Liver (tissue), 3 donors: Measurements from ENCODE around the gene GDF2.

Experiments
- EGR1 ChIP-seq, 2 donors: IDR thresholded peaks; 2 replicates each; pipeline ENCODE4 v1.6.1; 2016 to 2018; ENCODE audit warnings: antibody characterized with exemption in 2 of 2, low read depth in 2 of 2
- GABPA ChIP-seq, 2 donors: IDR thresholded peaks in 1 of 2; conservative IDR thresholded peaks in 1 of 2; 2 replicates each; pipeline ENCODE4 v1.6.1; 2016; ENCODE audit warnings: antibody characterized with exemption in 2 of 2, mild to moderate bottlenecking in 1 of 2, moderate library complexity in 1 of 2
- HNF4A ChIP-seq, 2 donors: conservative IDR thresholded peaks; 2 replicates each; pipeline ENCODE4 v1.6.1; 2016; ENCODE audit warnings: antibody characterized with exemption in 2 of 2, mild to moderate bottlenecking in 2 of 2
- JUND ChIP-seq, 2 donors: IDR thresholded peaks; 2 replicates each; pipeline ENCODE4 v1.6.1; 2016; ENCODE audit warnings: antibody characterized with exemption in 2 of 2
- RAD21 ChIP-seq, 2 donors: IDR thresholded peaks; 2 replicates each; pipeline ENCODE4 v1.6.1; 2016; ENCODE audit warnings: antibody characterized with exemption in 2 of 2, mild to moderate bottlenecking in 2 of 2
- RXRA ChIP-seq, 2 donors: IDR thresholded peaks; 2 replicates each; pipeline ENCODE4 v1.6.1; 2017 to 2018; ENCODE audit warnings: antibody characterized with exemption in 2 of 2, mild to moderate bottlenecking in 1 of 2
- SP1 ChIP-seq: IDR thresholded peaks from 2 replicates; pipeline ENCODE4 v1.6.1; 2018; ENCODE audit warnings: antibody characterized with exemption, mild to moderate bottlenecking
- TAF1 ChIP-seq: conservative IDR thresholded peaks from 2 replicates; pipeline ENCODE4 v1.6.1; 2016; ENCODE audit warnings: antibody characterized with exemption, mild to moderate bottlenecking
- YY1 ChIP-seq: IDR thresholded peaks from 2 replicates; pipeline ENCODE4 v1.6.1; 2016; ENCODE audit warnings: antibody characterized with exemption, mild to moderate bottlenecking
- TF ChIP-seq, protein P1 (sequence below): fragments of 150-350 bp; IDR thresholded peaks from 2 replicates; pipeline ENCODE4 v1.5.1; 2017; ENCODE audit warnings: improper control_type of control experiment, low read depth, low read length; ENCODE audit not compliant: missing input control
- TF ChIP-seq, protein P2 (sequence below): IDR thresholded peaks from 2 replicates; pipeline ENCODE4 v1.6.1; 2016; ENCODE audit warnings: antibody characterized with exemption
- TF ChIP-seq, protein P3 (sequence below): IDR thresholded peaks from 2 replicates; pipeline ENCODE4 v1.6.1; 2016; ENCODE audit warnings: antibody characterized with exemption
- TF ChIP-seq, protein P4 (sequence below): IDR thresholded peaks from 2 replicates; pipeline ENCODE4 v1.6.1; 2016; ENCODE audit warnings: antibody characterized with exemption, mild to moderate bottlenecking
- TF ChIP-seq, protein P5 (sequence below): IDR thresholded peaks from 2 replicates; pipeline ENCODE4 v1.6.1; 2016; ENCODE audit warnings: antibody characterized with exemption
- donor health status: healthy.
- donor health status: healthy.

DNA sequence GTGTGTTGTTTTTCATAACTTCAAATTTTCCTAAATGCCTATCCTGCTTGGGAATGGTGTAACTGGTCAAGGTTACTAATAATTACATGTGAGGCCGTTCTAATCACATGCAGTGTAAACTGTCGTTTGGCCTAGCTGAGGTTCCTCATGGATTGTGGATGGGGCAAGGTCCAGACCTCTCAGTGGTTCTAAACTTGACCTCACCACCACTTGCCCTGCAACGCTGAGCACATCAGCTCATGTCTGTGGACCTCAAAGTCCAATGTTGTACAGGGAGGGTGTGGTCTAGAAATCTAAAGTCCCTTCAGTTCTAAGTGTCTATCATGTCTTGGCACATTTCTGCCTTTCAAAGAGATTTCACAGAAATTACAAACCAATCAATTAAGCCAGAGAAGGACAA, 41.5 kb downstream of the GDF2 start:
- TF ChIP-seq, protein P1, sequence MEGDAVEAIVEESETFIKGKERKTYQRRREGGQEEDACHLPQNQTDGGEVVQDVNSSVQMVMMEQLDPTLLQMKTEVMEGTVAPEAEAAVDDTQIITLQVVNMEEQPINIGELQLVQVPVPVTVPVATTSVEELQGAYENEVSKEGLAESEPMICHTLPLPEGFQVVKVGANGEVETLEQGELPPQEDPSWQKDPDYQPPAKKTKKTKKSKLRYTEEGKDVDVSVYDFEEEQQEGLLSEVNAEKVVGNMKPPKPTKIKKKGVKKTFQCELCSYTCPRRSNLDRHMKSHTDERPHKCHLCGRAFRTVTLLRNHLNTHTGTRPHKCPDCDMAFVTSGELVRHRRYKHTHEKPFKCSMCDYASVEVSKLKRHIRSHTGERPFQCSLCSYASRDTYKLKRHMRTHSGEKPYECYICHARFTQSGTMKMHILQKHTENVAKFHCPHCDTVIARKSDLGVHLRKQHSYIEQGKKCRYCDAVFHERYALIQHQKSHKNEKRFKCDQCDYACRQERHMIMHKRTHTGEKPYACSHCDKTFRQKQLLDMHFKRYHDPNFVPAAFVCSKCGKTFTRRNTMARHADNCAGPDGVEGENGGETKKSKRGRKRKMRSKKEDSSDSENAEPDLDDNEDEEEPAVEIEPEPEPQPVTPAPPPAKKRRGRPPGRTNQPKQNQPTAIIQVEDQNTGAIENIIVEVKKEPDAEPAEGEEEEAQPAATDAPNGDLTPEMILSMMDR: no peak
- TF ChIP-seq EGR1 (IDR thresholded peaks at IDR 0.05; ENCODE audit: low read depth in 2 of 2) (no peak), JUND (IDR thresholded peaks at IDR 0.05) (no peak), HNF4A (conservative IDR thresholded peaks at IDR 0.05) (peak; percentile 45 to 63), RAD21 (IDR thresholded peaks at IDR 0.05) (no peak), GABPA (IDR thresholded peaks at IDR 0.05 in 1 of 2, conservative IDR thresholded peaks at IDR 0.05 in 1 of 2) (no peak), YY1 (no peak), SP1 (no peak), TAF1 (no peak), RXRA (IDR thresholded peaks at IDR 0.05) (no peak)
- TF ChIP-seq, protein P2, sequence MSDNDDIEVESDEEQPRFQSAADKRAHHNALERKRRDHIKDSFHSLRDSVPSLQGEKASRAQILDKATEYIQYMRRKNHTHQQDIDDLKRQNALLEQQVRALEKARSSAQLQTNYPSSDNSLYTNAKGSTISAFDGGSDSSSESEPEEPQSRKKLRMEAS: no peak
- TF ChIP-seq, protein P3, sequence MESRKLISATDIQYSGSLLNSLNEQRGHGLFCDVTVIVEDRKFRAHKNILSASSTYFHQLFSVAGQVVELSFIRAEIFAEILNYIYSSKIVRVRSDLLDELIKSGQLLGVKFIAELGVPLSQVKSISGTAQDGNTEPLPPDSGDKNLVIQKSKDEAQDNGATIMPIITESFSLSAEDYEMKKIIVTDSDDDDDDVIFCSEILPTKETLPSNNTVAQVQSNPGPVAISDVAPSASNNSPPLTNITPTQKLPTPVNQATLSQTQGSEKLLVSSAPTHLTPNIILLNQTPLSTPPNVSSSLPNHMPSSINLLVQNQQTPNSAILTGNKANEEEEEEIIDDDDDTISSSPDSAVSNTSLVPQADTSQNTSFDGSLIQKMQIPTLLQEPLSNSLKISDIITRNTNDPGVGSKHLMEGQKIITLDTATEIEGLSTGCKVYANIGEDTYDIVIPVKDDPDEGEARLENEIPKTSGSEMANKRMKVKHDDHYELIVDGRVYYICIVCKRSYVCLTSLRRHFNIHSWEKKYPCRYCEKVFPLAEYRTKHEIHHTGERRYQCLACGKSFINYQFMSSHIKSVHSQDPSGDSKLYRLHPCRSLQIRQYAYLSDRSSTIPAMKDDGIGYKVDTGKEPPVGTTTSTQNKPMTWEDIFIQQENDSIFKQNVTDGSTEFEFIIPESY: no peak
- TF ChIP-seq, protein P4, sequence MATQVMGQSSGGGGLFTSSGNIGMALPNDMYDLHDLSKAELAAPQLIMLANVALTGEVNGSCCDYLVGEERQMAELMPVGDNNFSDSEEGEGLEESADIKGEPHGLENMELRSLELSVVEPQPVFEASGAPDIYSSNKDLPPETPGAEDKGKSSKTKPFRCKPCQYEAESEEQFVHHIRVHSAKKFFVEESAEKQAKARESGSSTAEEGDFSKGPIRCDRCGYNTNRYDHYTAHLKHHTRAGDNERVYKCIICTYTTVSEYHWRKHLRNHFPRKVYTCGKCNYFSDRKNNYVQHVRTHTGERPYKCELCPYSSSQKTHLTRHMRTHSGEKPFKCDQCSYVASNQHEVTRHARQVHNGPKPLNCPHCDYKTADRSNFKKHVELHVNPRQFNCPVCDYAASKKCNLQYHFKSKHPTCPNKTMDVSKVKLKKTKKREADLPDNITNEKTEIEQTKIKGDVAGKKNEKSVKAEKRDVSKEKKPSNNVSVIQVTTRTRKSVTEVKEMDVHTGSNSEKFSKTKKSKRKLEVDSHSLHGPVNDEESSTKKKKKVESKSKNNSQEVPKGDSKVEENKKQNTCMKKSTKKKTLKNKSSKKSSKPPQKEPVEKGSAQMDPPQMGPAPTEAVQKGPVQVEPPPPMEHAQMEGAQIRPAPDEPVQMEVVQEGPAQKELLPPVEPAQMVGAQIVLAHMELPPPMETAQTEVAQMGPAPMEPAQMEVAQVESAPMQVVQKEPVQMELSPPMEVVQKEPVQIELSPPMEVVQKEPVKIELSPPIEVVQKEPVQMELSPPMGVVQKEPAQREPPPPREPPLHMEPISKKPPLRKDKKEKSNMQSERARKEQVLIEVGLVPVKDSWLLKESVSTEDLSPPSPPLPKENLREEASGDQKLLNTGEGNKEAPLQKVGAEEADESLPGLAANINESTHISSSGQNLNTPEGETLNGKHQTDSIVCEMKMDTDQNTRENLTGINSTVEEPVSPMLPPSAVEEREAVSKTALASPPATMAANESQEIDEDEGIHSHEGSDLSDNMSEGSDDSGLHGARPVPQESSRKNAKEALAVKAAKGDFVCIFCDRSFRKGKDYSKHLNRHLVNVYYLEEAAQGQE: no peak
- TF ChIP-seq, protein P5, sequence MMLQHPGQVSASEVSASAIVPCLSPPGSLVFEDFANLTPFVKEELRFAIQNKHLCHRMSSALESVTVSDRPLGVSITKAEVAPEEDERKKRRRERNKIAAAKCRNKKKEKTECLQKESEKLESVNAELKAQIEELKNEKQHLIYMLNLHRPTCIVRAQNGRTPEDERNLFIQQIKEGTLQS: no peak
